Lower leg skin (tissue), 4 donors: ENCODE data around the gene CCNT1. TPM values are rescaled to one million over a fixed set of nuclear protein-coding genes. Genes with fewer than 3 reads are reported as not detected.
A peak's percentile ranks its signal among the peaks of the same experiment; 100 is the strongest.
"Not testable (repeated sequence)": the region's sequence is repeated elsewhere in the genome, so short reads cannot be mapped to it uniquely, and the experiment has no call there.

Experiments used
- DNase-seq, 2 donors: peaks; one replicate each; pipeline ENCODE4 v3.0.0-alpha.2; 2019; ENCODE audit warnings: low spot score in 2 of 2
- H3K4me3 ChIP-seq: fragments of 200-600 bp; sonication (generic); 2 replicates; pipeline ENCODE4 v1.5.1; 2017; ENCODE audit warnings: mild to moderate bottlenecking, low read depth; ENCODE audit not compliant: poor library complexity, severe bottlenecking
- POLR2A ChIP-seq, 2 donors: fragments of 450-650 bp; IDR thresholded peaks; one replicate each; pipeline ENCODE4 v1.6.1; 2016 to 2017; ENCODE audit warnings: antibody characterized with exemption in 2 of 2, mild to moderate bottlenecking in 1 of 2, moderate library complexity in 1 of 2
- WGBS, 2 donors: methylation state at CpG; one replicate each; pipeline ENCODE4 v1.1.5; 2018; 5-methylcytosine and 5-hydroxymethylcytosine counted together
- intact Hi-C: fragments of 100-400 bp; cut with DNase I; formaldehyde crosslinking; loops from one replicate; pipeline ENCODE4 v1.15.0; 2023; ENCODE audit warnings: low total_unique reads
- total RNA-seq, 4 donors: library from RNA; depleted of rRNA; stranded (reverse); fragments of >200 nt; gene quantifications; one replicate each; pipeline ENCODE4 v1.1.0, GENCODE V29; 2016
- TF ChIP-seq, protein P1 (sequence below), 3 donors: fragments of 450-650 bp; IDR thresholded peaks; one replicate each; pipeline ENCODE4 v1.5.1; 2016; ENCODE audit warnings: antibody characterized with exemption in 3 of 3, mild to moderate bottlenecking in 3 of 3, moderate library complexity in 2 of 3

Gene CCNT1
- total RNA-seq, 4 donors from 2014 or later, result 19.3 to 34.9 (median 31.5) TPM

- intact Hi-C loops, result no loop called here
- WGBS, 2 donors, result 74 to 78% methylated on average over 5 of the region's 5 CpGs
- H3K4me3 ChIP-seq, result no peak overlapping the region
- no peak for DNase-seq
- TF ChIP-seq, protein P1, sequence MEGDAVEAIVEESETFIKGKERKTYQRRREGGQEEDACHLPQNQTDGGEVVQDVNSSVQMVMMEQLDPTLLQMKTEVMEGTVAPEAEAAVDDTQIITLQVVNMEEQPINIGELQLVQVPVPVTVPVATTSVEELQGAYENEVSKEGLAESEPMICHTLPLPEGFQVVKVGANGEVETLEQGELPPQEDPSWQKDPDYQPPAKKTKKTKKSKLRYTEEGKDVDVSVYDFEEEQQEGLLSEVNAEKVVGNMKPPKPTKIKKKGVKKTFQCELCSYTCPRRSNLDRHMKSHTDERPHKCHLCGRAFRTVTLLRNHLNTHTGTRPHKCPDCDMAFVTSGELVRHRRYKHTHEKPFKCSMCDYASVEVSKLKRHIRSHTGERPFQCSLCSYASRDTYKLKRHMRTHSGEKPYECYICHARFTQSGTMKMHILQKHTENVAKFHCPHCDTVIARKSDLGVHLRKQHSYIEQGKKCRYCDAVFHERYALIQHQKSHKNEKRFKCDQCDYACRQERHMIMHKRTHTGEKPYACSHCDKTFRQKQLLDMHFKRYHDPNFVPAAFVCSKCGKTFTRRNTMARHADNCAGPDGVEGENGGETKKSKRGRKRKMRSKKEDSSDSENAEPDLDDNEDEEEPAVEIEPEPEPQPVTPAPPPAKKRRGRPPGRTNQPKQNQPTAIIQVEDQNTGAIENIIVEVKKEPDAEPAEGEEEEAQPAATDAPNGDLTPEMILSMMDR (IDR thresholded peaks at IDR 0.05), result no peak
- TF ChIP-seq POLR2A (IDR thresholded peaks at IDR 0.05), result no peak
Measured at GRCh38 chr12:48728807-48729206, 12.3 kb upstream of the CCNT1 start.

- 94 to 100% methylated on average over 1 of the region's 1 CpG for WGBS, 2 donors
- intact Hi-C loops, DNase-seq, H3K4me3 ChIP-seq: not testable (repeated sequence)
Measured at GRCh38 chr12:48720737-48721136, 4.2 kb upstream of the CCNT1 start.

GRCh38 chr12:48720171-48720570, 3.7 kb upstream of the CCNT1 start:
- WGBS, 2 donors, result 64 to 77% methylated on average over 2 of the region's 2 CpGs
- DNase-seq, intact Hi-C loops, H3K4me3 ChIP-seq: not testable (repeated sequence)

- intact Hi-C loops, DNase-seq, H3K4me3 ChIP-seq: not testable (repeated sequence)
- WGBS, 2 donors, result 88 to 91% methylated on average over 4 of the region's 4 CpGs
Measured at GRCh38 chr12:48719002-48719401, 2.5 kb upstream of the CCNT1 start.

DNA sequence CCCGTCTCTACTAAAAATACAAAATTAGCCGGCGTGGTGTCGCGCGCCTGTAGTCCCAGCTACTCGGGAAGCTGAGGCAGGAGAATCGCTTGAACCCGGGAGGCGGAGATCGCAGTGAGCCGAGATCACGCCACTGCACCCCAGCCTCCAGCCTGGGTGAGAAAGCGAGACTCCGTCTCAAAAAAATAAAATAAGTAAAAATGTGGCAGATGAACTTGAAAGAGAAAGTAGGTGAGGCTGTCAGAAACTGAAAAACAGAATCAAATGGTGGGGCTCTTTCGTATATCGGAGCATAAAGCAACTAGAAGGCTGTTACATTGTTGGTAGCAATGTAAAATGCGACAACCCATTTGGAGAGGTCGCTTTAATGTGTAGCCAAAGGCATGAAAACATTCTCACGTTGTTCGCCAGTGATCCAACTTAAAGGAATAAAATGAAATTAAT, 767 bp upstream of the CCNT1 start:
- TF ChIP-seq, protein P1 (IDR thresholded peaks at IDR 0.05), result no peak
- TF ChIP-seq POLR2A (IDR thresholded peaks at IDR 0.05), result no peak
- intact Hi-C loops, result no loop called here
- WGBS, 2 donors, result 5 to 7% methylated on average over 21 of the region's 21 CpGs
- peak overlapping the region; percentile 65 for H3K4me3 ChIP-seq
- no peak for DNase-seq

DNA sequence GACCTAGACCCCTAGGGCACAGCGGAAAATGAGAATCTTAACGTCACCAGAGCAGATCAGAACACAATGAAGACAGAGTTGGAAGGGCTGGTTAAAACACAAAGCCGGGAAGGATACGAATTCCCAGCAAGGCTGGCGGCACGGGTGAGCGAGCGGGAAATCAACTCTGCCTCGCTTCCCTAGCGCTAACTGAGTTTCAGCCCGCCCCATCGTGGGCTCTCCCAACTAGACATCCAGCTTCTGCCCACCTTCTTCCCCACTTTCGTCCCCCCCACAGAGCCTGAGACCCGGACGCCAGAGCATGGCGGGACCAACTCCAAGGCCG, 377 bp downstream of the CCNT1 start:
- TF ChIP-seq POLR2A (IDR thresholded peaks at IDR 0.05), result no peak
- TF ChIP-seq, protein P1 (IDR thresholded peaks at IDR 0.05), result no peak
- intact Hi-C loops, result no loop called here
- no peak for DNase-seq
- 0% methylated on average over 17 of the region's 17 CpGs for whole genome bisulfite sequencing, 2 donors
- H3K4me3 ChIP-seq, result peak overlapping the region; percentile 68

DNA sequence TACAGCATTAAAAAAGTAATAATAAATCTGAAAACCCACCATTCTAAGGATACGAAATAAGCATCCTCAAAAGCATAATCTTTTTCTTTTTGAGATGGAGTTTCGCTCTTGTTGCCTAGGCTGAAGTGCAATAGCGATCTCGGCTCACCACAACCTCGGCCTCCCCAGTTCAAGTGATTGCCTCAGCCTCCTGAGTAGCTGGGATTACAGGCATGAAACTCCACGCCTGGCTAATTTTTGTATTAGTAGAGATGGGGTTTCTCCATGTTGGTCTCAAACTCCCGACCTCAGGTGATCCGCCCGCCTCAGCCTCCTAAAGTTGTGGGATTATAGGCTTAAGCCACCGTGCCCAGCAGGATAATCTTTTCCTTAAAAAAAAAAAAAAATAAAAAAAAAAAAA, 4.3 kb downstream of the CCNT1 start:
- intact Hi-C loops, result no loop called here
- no peak overlapping the region for H3K4me3 ChIP-seq
- TF ChIP-seq, protein P1 (IDR thresholded peaks at IDR 0.05), result no peak
- no peak for TF ChIP-seq POLR2A (IDR thresholded peaks at IDR 0.05)
- DNase-seq, result no peak
- 91 to 97% methylated on average over 10 of the region's 10 CpGs for WGBS, 2 donors

DNA sequence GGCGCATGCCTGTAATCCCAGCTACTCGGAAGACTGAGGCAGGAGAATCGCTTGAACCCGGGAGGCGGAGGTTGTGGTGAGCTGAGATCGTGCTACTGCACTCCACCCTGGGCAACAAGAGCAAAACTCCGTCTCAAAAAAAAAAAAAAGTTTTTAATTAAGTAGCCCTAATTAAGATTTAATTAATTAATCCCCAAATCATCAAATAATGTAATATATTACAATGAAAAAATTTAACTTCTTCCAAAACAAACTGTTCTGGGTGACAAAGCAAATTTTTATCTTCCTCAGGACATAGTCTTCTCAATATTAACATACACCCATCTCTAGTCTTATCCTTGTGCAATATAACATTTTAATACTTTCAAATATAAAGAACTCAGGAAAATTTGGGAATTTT, 17.7 kb downstream of the CCNT1 start:
- H3K4me3 ChIP-seq, intact Hi-C loops, DNase-seq: not testable (repeated sequence)
- 97 to 99% methylated on average over 7 of the region's 7 CpGs for whole genome bisulfite sequencing, 2 donors
